HepG2 (cell line): ENCODE results near the gene SLC27A1. TPM values are rescaled to one million over a fixed set of nuclear protein-coding genes. Genes with fewer than 3 reads are reported as not detected.
A peak's percentile ranks its signal among the peaks of the same experiment; 100 is the strongest.

Experiments used
- HNF4G ChIP-seq, 2 experiments: sonication (generic) in 1 of 2; formaldehyde crosslinking in 1 of 2; IDR thresholded peaks; 2 replicates each; pipeline versions ENCODE4 v1.4.0 to v1.6.1; 2011 to 2020; ENCODE audit warnings: borderline replicate concordance in 2 of 2, low read depth in 2 of 2, mild to moderate bottlenecking in 2 of 2, low read length in 1 of 2, missing genetic modification reagents in 1 of 2, moderate library complexity in 1 of 2
- JDP2 ChIP-seq: sonication (generic); formaldehyde crosslinking; IDR thresholded peaks from 2 replicates; pipeline ENCODE4 v1.8.1; 2022; ENCODE audit warnings: missing genetic modification reagents, borderline replicate concordance
- KLF9 ChIP-seq: IDR thresholded peaks from 2 replicates; pipeline ENCODE4 v1.6.1; 2016; ENCODE audit warnings: low read depth
- MXI1 ChIP-seq: IDR thresholded peaks from 3 replicates; pipeline ENCODE4 v1.6.1; 2012; ENCODE audit warnings: low read depth, low read length, inconsistent platforms, borderline replicate concordance
- NBN ChIP-seq: fragments of 450-650 bp; conservative IDR thresholded peaks from 2 replicates; pipeline ENCODE4 v1.6.1; 2017
- RERE ChIP-seq: IDR thresholded peaks from 2 replicates; pipeline ENCODE4 v1.6.1; 2016; ENCODE audit warnings: low read depth, missing genetic modification reagents, missing compliant biosample characterization
- ZNF234 ChIP-seq: sonication (generic); formaldehyde crosslinking; conservative IDR thresholded peaks from 2 replicates; pipeline ENCODE4 v1.5.1; 2020; ENCODE audit warnings: mild to moderate bottlenecking, missing genetic modification reagents
- ZNF275 ChIP-seq: sonication (generic); formaldehyde crosslinking; IDR thresholded peaks from 2 replicates; pipeline ENCODE4 v1.8.0; 2022; ENCODE audit warnings: missing genetic modification reagents, mild to moderate bottlenecking, inconsistent platforms, borderline replicate concordance
- ZNF496 ChIP-seq: sonication (generic); formaldehyde crosslinking; IDR thresholded peaks from 2 replicates; pipeline ENCODE4 v1.8.1; 2023; ENCODE audit warnings: mild to moderate bottlenecking, moderate library complexity, missing genetic modification reagents; ENCODE audit not compliant: insufficient replicate concordance
- ZNF704 ChIP-seq: sonication (generic); formaldehyde crosslinking; IDR thresholded peaks from 2 replicates; pipeline ENCODE4 v1.8.1; 2023; ENCODE audit warnings: mild to moderate bottlenecking, inconsistent platforms, moderate library complexity, missing genetic modification reagents, borderline replicate concordance
- ZNF737 ChIP-seq: sonication (generic); formaldehyde crosslinking; IDR thresholded peaks from 2 replicates; pipeline ENCODE4 v1.5.0; 2020; ENCODE audit warnings: missing genetic modification reagents, mild to moderate bottlenecking, borderline replicate concordance
- ZNF839 ChIP-seq: sonication (generic); formaldehyde crosslinking; IDR thresholded peaks from 2 replicates; pipeline ENCODE4 v1.4.0; 2020; ENCODE audit warnings: missing genetic modification reagents, mild to moderate bottlenecking, borderline replicate concordance
- polyA plus RNA-seq, 8 experiments: library from polyadenylated mRNA; depleted of rRNA in 3 of 8; stranded (reverse) in 7 of 8; unstranded in 1 of 8; fragments of >200 nt; fragmentation: Illumina TruSeq in 4 of 8; extraction: Trizol in 4 of 8; gene quantifications; 2 replicates each; pipeline versions ENCODE4 v1.2.1 to v1.2.3, GENCODE V29; 2011 to 2016; ENCODE audit warnings: low read depth in 4 of 8, missing spikeins in 1 of 8, mixed read lengths in 1 of 8; ENCODE audit not compliant: insufficient read depth in 1 of 8
- total RNA-seq, 5 experiments: library from RNA; depleted of rRNA; stranded (reverse); fragments of >200 nt; fragmentation: Illumina TruSeq; extraction: Trizol; gene quantifications; 2 replicates each; pipeline ENCODE4 v1.2.3, GENCODE V29; 2016; ENCODE audit warnings: low read depth in 1 of 5
- TF ChIP-seq, protein P1 (sequence below): sonication (generic); formaldehyde crosslinking; IDR thresholded peaks from 2 replicates; pipeline ENCODE4 v1.4.0; 2020; ENCODE audit warnings: missing genetic modification reagents, borderline replicate concordance

Gene SLC27A1
- total and polyA plus RNA-seq, 2 of the 13 experiments (the other 11 are each of a cell fraction or from before 2014, with no cell fraction given): 4.1 to 8.8 TPM

DNA sequence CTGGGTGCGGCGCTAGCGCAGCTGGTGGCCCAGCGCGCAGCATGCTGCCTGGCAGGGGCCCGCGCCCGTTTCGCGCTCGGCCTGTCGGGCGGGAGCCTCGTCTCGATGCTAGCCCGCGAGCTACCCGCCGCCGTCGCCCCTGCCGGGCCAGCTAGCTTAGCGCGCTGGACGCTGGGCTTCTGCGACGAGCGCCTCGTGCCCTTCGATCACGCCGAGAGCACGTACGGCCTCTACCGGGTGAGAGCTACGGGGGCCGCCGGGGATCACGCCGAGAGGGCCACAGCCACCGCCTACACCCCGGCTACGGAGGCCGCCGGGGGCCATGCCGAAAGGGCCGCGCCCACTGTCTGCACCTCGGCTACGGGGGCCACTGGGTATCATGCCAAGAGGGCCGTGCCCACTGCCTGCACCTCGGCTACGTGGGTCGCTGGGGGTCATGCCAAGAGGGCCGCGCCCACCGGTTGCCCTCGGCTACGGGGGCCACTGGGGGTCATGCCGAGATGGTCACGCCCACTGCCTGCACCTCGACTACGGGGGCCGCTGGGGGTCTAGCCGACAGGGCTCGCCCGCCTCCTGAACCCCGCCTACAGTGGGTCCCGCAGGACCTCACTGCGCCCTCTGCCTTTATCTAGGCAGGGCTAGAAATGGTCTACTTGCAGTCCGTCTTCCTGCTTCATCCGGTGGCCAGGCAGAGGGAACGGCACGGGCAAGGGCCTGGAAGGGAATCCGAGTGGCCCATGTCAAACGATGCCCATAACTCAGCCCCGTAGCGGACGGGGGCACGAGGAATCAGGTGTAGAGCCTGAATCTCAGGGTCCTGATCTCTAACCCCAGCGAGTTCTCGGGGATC, 41.6 kb downstream of the SLC27A1 start (continued):
- TF ChIP-seq, protein P1, sequence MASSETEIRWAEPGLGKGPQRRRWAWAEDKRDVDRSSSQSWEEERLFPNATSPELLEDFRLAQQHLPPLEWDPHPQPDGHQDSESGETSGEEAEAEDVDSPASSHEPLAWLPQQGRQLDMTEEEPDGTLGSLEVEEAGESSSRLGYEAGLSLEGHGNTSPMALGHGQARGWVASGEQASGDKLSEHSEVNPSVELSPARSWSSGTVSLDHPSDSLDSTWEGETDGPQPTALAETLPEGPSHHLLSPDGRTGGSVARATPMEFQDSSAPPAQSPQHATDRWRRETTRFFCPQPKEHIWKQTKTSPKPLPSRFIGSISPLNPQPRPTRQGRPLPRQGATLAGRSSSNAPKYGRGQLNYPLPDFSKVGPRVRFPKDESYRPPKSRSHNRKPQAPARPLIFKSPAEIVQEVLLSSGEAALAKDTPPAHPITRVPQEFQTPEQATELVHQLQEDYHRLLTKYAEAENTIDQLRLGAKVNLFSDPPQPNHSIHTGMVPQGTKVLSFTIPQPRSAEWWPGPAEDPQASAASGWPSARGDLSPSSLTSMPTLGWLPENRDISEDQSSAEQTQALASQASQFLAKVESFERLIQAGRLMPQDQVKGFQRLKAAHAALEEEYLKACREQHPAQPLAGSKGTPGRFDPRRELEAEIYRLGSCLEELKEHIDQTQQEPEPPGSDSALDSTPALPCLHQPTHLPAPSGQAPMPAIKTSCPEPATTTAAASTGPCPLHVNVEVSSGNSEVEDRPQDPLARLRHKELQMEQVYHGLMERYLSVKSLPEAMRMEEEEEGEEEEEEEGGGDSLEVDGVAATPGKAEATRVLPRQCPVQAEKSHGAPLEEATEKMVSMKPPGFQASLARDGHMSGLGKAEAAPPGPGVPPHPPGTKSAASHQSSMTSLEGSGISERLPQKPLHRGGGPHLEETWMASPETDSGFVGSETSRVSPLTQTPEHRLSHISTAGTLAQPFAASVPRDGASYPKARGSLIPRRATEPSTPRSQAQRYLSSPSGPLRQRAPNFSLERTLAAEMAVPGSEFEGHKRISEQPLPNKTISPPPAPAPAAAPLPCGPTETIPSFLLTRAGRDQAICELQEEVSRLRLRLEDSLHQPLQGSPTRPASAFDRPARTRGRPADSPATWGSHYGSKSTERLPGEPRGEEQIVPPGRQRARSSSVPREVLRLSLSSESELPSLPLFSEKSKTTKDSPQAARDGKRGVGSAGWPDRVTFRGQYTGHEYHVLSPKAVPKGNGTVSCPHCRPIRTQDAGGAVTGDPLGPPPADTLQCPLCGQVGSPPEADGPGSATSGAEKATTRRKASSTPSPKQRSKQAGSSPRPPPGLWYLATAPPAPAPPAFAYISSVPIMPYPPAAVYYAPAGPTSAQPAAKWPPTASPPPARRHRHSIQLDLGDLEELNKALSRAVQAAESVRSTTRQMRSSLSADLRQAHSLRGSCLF (CRISPR knock-in tag): 0 out of 2 replicates have a peak, but pooled peaks have one; percentile 25
- TF ChIP-seq JDP2 (CRISPR knock-in tag) (no peak), ZNF737 (CRISPR knock-in tag) (no peak), ZNF234 (CRISPR knock-in tag) (peak; percentile 94), KLF9 (peak; percentile 85; the same call in 1 of the 2 replicates), HNF4G (IDR thresholded peaks at IDR 0.05; ENCODE audit: borderline replicate concordance, low read depth, low read length) (no peak), HNF4G (CRISPR knock-in tag; IDR thresholded peaks at IDR 0.05; ENCODE audit: borderline replicate concordance, low read depth) (peak; percentile 47; the same call in 1 of the 2 replicates), NBN (no peak), RERE (CRISPR knock-in tag) (peak; percentile 49; the same call in 1 of the 2 replicates), ZNF704 (CRISPR knock-in tag) (peak; percentile 98), ZNF839 (0 out of 2 replicates have a peak, but pooled peaks have one; percentile 26), MXI1 (peak; percentile 46; the same call in 1 of the 3 replicates), ZNF275 (CRISPR knock-in tag) (peak; percentile 96; the same call in 1 of the 2 replicates), ZNF496 (no peak)
